HCT116 (cell line): Measurements from ENCODE around the gene ASCL3. TPM values are rescaled to one million over a fixed set of nuclear protein-coding genes. Genes with fewer than 3 reads are reported as not detected.

Experiments
- ATAC-seq: fragments of 200-7000 bp; cut with Tn5 transposase; 2 replicates; pipeline ENCODE4 v1.9.1; 2020; ENCODE audit warnings: mild to moderate bottlenecking, moderate library complexity
- BruUV-seq: library from RNA; stranded (reverse); fragments of 400-500 nt; replicated peaks from 2 replicates; lab custom pipeline; 2021; lab: Mats Ljungman, UMichigan
- CTCF ChIA-PET: fragments of 300-600 bp; sonication (Branson Sonifier 250); formaldehyde crosslinking; loops from one replicate; lab custom pipeline; 2021; ENCODE audit warnings: antibody characterized with exemption; lab: Charles Lee
- POLR2A ChIA-PET: fragments of 300-600, 350-600 bp; sonication (Branson Sonifier 250); formaldehyde crosslinking; loops from one replicate; lab custom pipeline; 2021; ENCODE audit warnings: antibody characterized with exemption; lab: Charles Lee
- RAD21 ChIA-PET, 2 experiments: fragments of 300-600 bp; sonication (Branson Sonifier 250); formaldehyde crosslinking; loops; one replicate each; lab custom pipeline; 2023; ENCODE audit warnings: low total read pairs in 2 of 2; ENCODE audit not compliant: uncharacterized antibody in 2 of 2, unreplicated experiment in 2 of 2, low non-redundant PET in 1 of 2; lab: Charles Lee
- DNase-seq: peaks from one replicate; pipeline ENCODE4 v3.0.0-alpha.2; 2010; ENCODE audit warnings: low read depth, low spot score
- H2AFZ ChIP-seq: fragments of 200-600 bp; shearing (Covaris generic), sonication (generic); 2 replicates; pipeline ENCODE4 v1.6.1; 2017; ENCODE audit warnings: low read depth, mixed run types, mixed read lengths, antibody characterized with exemption, low read length; ENCODE audit not compliant: poor library complexity, severe bottlenecking
- H3K27ac ChIP-seq: 2 replicates; pipeline ENCODE4 v1.5.1; 2012; ENCODE audit warnings: low read depth, low read length
- H3K27me3 ChIP-seq: fragments of 200-600 bp; sonication (generic); 2 replicates; pipeline ENCODE4 v1.6.1; 2016; ENCODE audit warnings: mixed run types, low read length, mixed read lengths; ENCODE audit not compliant: insufficient read depth
- H3K36me3 ChIP-seq, 2 experiments: fragments of 200-500 bp in 1 of 2; fragments of 200-600 bp in 1 of 2; sonication (Bioruptor generic) in 1 of 2; sonication (generic) in 1 of 2; 2 replicates each; pipeline versions ENCODE4 v1.5.1 to v1.6.1; 2014 to 2016; ENCODE audit warnings: low read length in 2 of 2, inconsistent platforms in 1 of 2, mixed read lengths in 1 of 2, mixed run types in 1 of 2; ENCODE audit not compliant: insufficient read depth in 2 of 2, control insufficient read depth in 1 of 2
- H3K4me1 ChIP-seq, 2 experiments: fragments of 200-600 bp in 1 of 2; sonication (generic) in 1 of 2; 2 replicates each; pipeline versions ENCODE4 v1.5.1 to v1.6.1; 2012 to 2017; ENCODE audit warnings: low read length in 2 of 2, inconsistent platforms in 1 of 2, mild to moderate bottlenecking in 1 of 2, mixed read lengths in 1 of 2, mixed run types in 1 of 2, moderate library complexity in 1 of 2; ENCODE audit not compliant: insufficient read depth in 2 of 2, control insufficient read depth in 1 of 2
- H3K4me2 ChIP-seq: fragments of 200-600 bp; sonication (generic); 2 replicates; pipeline ENCODE4 v1.6.1; 2017; ENCODE audit warnings: mixed run types, low read length, mixed read lengths
- H3K4me3 ChIP-seq, 2 experiments: fragments of 200-600 bp in 1 of 2; sonication (generic) in 1 of 2; replicated peaks in 1 of 2; 2 replicates each; pipeline ENCODE4 v1.5.1; 2011 to 2016; ENCODE audit warnings: low read length in 2 of 2, control low read depth in 1 of 2, low read depth in 1 of 2, mild to moderate bottlenecking in 1 of 2, mixed read lengths in 1 of 2, mixed run types in 1 of 2
- H3K79me2 ChIP-seq: fragments of 200-600 bp; sonication (generic); 2 replicates; pipeline ENCODE4 v1.6.1; 2017; ENCODE audit warnings: mild to moderate bottlenecking, mixed run types, low read length, moderate library complexity, mixed read lengths; ENCODE audit not compliant: insufficient read depth
- H3K9ac ChIP-seq: fragments of 200-600 bp; sonication (generic); 2 replicates; pipeline ENCODE4 v1.6.1; 2016; ENCODE audit warnings: low read length, mixed read lengths
- H3K9me2 ChIP-seq: fragments of 200-600 bp; sonication (generic), shearing (Covaris generic); 2 replicates; pipeline ENCODE4 v1.6.1; 2017; ENCODE audit warnings: mixed run types, mild to moderate bottlenecking, moderate library complexity; ENCODE audit not compliant: insufficient read depth
- H3K9me3 ChIP-seq, 2 experiments: fragments of 200-500 bp in 1 of 2; fragments of 200-600 bp in 1 of 2; sonication (Bioruptor generic) in 1 of 2; sonication (generic) in 1 of 2; 2 replicates each; pipeline ENCODE4 v1.6.1; 2014 to 2017; ENCODE audit warnings: low read length in 2 of 2, mixed read lengths in 2 of 2, inconsistent platforms in 1 of 2, low read depth in 1 of 2, mild to moderate bottlenecking in 1 of 2, mixed run types in 1 of 2, moderate library complexity in 1 of 2; ENCODE audit not compliant: control insufficient read depth in 1 of 2, insufficient read depth in 1 of 2
- H4K20me1 ChIP-seq: fragments of 200-600 bp; sonication (generic), shearing (Covaris generic); 2 replicates; pipeline ENCODE4 v1.6.1; 2017; ENCODE audit warnings: mixed run types, mild to moderate bottlenecking, moderate library complexity; ENCODE audit not compliant: insufficient read depth
- CEBPB ChIP-seq: IDR thresholded peaks from 2 replicates; pipeline ENCODE4 v1.6.1; 2012; ENCODE audit warnings: low read depth
- CTCF ChIP-seq, 3 experiments: fragments of 200-600 bp in 1 of 3; sonication (generic) in 1 of 3; IDR thresholded peaks in 2 of 3; conservative IDR thresholded peaks in 1 of 3; 2 replicates each; pipeline ENCODE4 v1.5.1; 2012 to 2017; ENCODE audit warnings: low read depth in 2 of 3, low read length in 2 of 3, antibody characterized with exemption in 1 of 3, borderline replicate concordance in 1 of 3, control low read depth in 1 of 3, mild to moderate bottlenecking in 1 of 3, mixed read lengths in 1 of 3, mixed run types in 1 of 3, moderate library complexity in 1 of 3; ENCODE audit not compliant: insufficient read depth in 1 of 3
- ELF1 ChIP-seq: IDR thresholded peaks from 2 replicates; pipeline ENCODE4 v1.6.1; 2012; ENCODE audit warnings: low read depth, borderline replicate concordance
- EZH2phosphoT487 ChIP-seq: fragments of 200-600 bp; IDR thresholded peaks from 2 replicates; pipeline ENCODE4 v1.6.1; 2018; ENCODE audit warnings: antibody characterized with exemption, borderline replicate concordance
- JUND ChIP-seq: IDR thresholded peaks from 2 replicates; pipeline ENCODE4 v1.6.1; 2012
- POLR2A ChIP-seq: IDR thresholded peaks from 2 replicates; pipeline ENCODE4 v1.7.0; 2011; ENCODE audit warnings: borderline replicate concordance; ENCODE audit not compliant: insufficient read depth, insufficient read length; ENCODE audit errors: extremely low read depth
- RAD21 ChIP-seq: IDR thresholded peaks from 2 replicates; pipeline ENCODE4 v1.6.1; 2012; ENCODE audit warnings: low read depth, mild to moderate bottlenecking
- REST ChIP-seq: IDR thresholded peaks from 2 replicates; pipeline ENCODE4 v1.6.1; 2012; ENCODE audit warnings: low read depth
- SP1 ChIP-seq: IDR thresholded peaks from 2 replicates; pipeline ENCODE4 v1.6.1; 2012; ENCODE audit warnings: low read depth
- TCF7L2 ChIP-seq: IDR thresholded peaks from 2 replicates; pipeline ENCODE4 v1.7.0; 2011; ENCODE audit warnings: borderline replicate concordance, inconsistent platforms; ENCODE audit not compliant: insufficient read depth, insufficient read length; ENCODE audit errors: extremely low read depth
- ZFX ChIP-seq: fragments of 450-650 bp; IDR thresholded peaks from 2 replicates; pipeline ENCODE4 v1.6.1; 2017
- ZNF274 ChIP-seq: fragments of 200-500 bp; sonication (Bioruptor generic); IDR thresholded peaks from 2 replicates; pipeline ENCODE4 v1.6.1; 2014; ENCODE audit warnings: mild to moderate bottlenecking, low read depth, low read length, inconsistent platforms
- intact Hi-C: fragments of 100-400 bp; cut with micrococcal nuclease; formaldehyde crosslinking; loops from 2 replicates; pipeline ENCODE4 v1.10.0; 2022
- total RNA-seq: library from RNA; stranded (reverse); gene quantifications from one replicate; pipeline ENCODE4 v1.2.1, GENCODE V29; 2021; ENCODE audit not compliant: unreplicated experiment

ASCL3 gene
- total RNA-seq, 1 experiment from 2014 or later: not detected

DNA sequence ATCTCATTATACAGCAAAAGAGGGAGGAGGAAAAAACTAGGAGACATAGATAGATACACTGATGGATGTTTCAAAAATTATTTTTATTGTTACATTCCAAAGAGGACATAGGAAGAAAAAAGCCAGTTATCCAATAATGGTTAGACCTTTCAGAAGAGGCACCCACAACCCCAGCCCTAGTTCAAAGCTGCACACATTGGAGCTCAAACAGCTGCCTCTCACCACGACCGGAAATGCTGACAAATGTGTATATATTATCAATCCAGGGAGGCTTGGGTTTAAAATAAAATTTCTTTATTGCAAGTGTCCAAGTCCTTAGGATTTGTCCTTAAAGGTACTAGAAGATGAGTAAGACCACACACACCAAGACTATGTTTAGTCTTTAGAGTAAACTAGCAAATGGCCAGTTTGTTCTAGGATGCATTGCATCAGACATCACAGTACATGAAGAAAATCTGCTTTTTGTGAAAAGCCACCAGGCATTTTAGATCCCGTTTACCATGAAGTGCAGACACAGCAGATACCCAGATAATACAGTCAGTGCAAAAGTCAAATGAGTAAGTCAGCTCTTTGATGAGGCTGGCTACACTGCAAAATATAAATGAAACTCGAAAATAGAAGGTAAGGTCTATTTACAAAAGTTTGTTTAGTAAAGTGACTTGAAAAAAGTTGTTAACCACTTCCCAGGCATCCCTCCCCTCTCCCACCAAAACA lies 4.6 kb upstream of the ASCL3 start:
- DNase-seq (no peak), ATAC-seq (no peak)
- H3K36me3 ChIP-seq: peaks cover under 1 to 2% of the 10 kb centered on the region in 2 experiments; a peak in 1 of 4 replicates
- intact Hi-C loops: no loop called here
- TSS peak; percentile 38 for BruUV-seq
- no peak overlapping the region for H3K9ac ChIP-seq
- H4K20me1 ChIP-seq: no peaks in the 10 kb centered on the region
- CTCF ChIA-PET: interaction anchor here (3.2 kb wide), 1 partner anchor 12 kb away, joined by 14 read pairs; no protein-coding TSS in a partner anchor
- H3K27me3 ChIP-seq: no peaks in the 10 kb centered on the region
- no peak overlapping the region for H3K4me2 ChIP-seq
- no peaks in the 10 kb centered on the region for H3K79me2 ChIP-seq
- no peaks in the 10 kb centered on the region for H3K9me2 ChIP-seq
- no peak overlapping the region for H3K27ac ChIP-seq
- no peaks in the 10 kb centered on the region for H3K4me1 ChIP-seq
- RAD21 ChIA-PET: no interaction called here
- TF ChIP-seq ZFX (no peak), SP1 (no peak), ZNF274 (no peak), TCF7L2 (no peak), EZH2phosphoT487 (no peak), CTCF (IDR thresholded peaks at IDR 0.05 in 2 of 3, conservative IDR thresholded peaks at IDR 0.05 in 1 of 3; ENCODE audit: borderline replicate concordance in 1 of 3, insufficient read depth in 1 of 3, low read depth in 2 of 3, low read length in 2 of 3) (no peak), REST (no peak), JUND (no peak), POLR2A (no peak), RAD21 (no peak), ELF1 (no peak), CEBPB (no peak)
- POLR2A ChIA-PET: no interaction called here
- no peak overlapping the region for H3K4me3 ChIP-seq
- H3K9me3 ChIP-seq: no peaks in the 10 kb centered on the region
- H2AFZ ChIP-seq: no peak overlapping the region
